Smooth muscle cell (in vitro differentiated cells): ENCODE results near the gene POU2F2. TPM values are rescaled to one million over a fixed set of nuclear protein-coding genes. Genes with fewer than 3 reads are reported as not detected.

Experiments used
- DNase-seq: peaks from one replicate; lab custom pipeline; 2025; ENCODE audit not compliant: unreplicated experiment; lab: John Stamatoyannopoulos, UW
- H2AFZ ChIP-seq: fragments of 200-600 bp; sonication (generic); 2 replicates; pipeline ENCODE4 v1.6.0; 2016; ENCODE audit warnings: antibody characterized with exemption, low read depth, mild to moderate bottlenecking
- H3F3A ChIP-seq: fragments of 200-600 bp; sonication (generic); 2 replicates; pipeline ENCODE4 v1.6.0; 2017; ENCODE audit warnings: antibody characterized with exemption, low read depth
- H3K27ac ChIP-seq: fragments of 200-600 bp; sonication (generic); 2 replicates; pipeline ENCODE4 v1.5.1; 2016; ENCODE audit warnings: low read depth, mild to moderate bottlenecking
- H3K27me3 ChIP-seq: fragments of 200-600 bp; sonication (generic); 2 replicates; pipeline ENCODE4 v1.6.1; 2016; ENCODE audit warnings: low read depth, mild to moderate bottlenecking
- H3K36me3 ChIP-seq: fragments of 200-600 bp; sonication (generic); 2 replicates; pipeline ENCODE4 v1.5.1; 2016; ENCODE audit warnings: low read depth
- H3K4me1 ChIP-seq: fragments of 200-600 bp; sonication (generic); 2 replicates; pipeline ENCODE4 v1.5.1; 2016; ENCODE audit warnings: low read depth
- H3K4me2 ChIP-seq: fragments of 200-600 bp; sonication (generic); 2 replicates; pipeline ENCODE4 v1.6.0; 2016; ENCODE audit warnings: mild to moderate bottlenecking
- H3K4me3 ChIP-seq: fragments of 200-600 bp; sonication (generic); 2 replicates; pipeline ENCODE4 v1.5.1; 2016; ENCODE audit warnings: mild to moderate bottlenecking
- H3K79me2 ChIP-seq: fragments of 200-600 bp; sonication (generic); 2 replicates; pipeline ENCODE4 v1.6.0; 2016; ENCODE audit warnings: low read depth, mild to moderate bottlenecking
- H3K9ac ChIP-seq: fragments of 200-600 bp; sonication (generic); 2 replicates; pipeline ENCODE4 v1.6.0; 2016; ENCODE audit warnings: low read depth
- H3K9me3 ChIP-seq: fragments of 200-600 bp; sonication (generic); replicated peaks from 2 replicates; pipeline ENCODE4 v1.5.1; 2016; ENCODE audit warnings: low read depth
- H4K20me1 ChIP-seq: fragments of 200-600 bp; sonication (generic); 2 replicates; pipeline ENCODE4 v1.6.0; 2016; ENCODE audit warnings: low read depth
- WGBS: methylation state at CpG from one replicate; pipeline ENCODE4 v1.1.7; 2016; ENCODE audit warnings: low lambda C conversion rate; 5-methylcytosine and 5-hydroxymethylcytosine counted together
- polyA plus RNA-seq: library from polyadenylated mRNA; unstranded; fragments of >200 nt; fragmentation: Nextera tagmentation; extraction: Ambion mirVana; gene quantifications from 2 replicates; pipeline ENCODE4 v1.2.1, GENCODE V29; 2016
- total RNA-seq: library from RNA; depleted of rRNA; stranded (reverse); fragments of >200 nt; gene quantifications from 2 replicates; pipeline ENCODE4 v1.2.3, GENCODE V29; 2014
- TF ChIP-seq, protein P1 (sequence below): fragments of 200-600 bp; sonication (generic); IDR thresholded peaks from 2 replicates; pipeline ENCODE4 v1.5.1; 2017; ENCODE audit warnings: borderline replicate concordance, mild to moderate bottlenecking, antibody characterized with exemption; ENCODE audit not compliant: insufficient read depth, poor library complexity, severe bottlenecking

The POU2F2 gene
- total and polyA plus RNA-seq, 2 experiments from 2014 or later: 0.99 to 6.3 TPM

DNA sequence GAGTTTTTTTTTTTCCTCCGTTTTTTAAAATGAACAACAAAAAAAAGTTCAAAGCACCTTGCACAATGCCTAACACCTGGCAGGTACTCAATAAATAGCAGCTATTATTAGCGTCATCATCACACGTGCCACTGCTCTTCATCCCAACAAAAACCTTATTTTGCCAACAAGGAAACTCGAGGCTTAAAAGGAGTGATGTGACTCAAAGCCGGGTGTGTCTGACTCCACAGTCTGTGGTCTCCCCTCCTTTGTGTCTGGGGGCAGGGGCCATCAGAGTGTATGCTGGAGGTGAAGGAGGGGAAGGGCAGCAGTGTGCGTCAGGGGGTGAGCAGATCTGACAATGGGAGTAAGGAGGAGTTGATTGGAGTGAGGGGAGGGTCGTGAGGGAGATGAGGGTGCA, 34.1 kb upstream of the POU2F2 start:
- Histone ChIP-seq H3K4me3 (no peak overlapping the region), H2AFZ (no peak overlapping the region), H3K79me2 (no peaks in the 10 kb centered on the region), H3K4me2 (no peak overlapping the region), H3K27me3 (peaks cover 35% of the 10 kb centered on the region), H4K20me1 (no peaks in the 10 kb centered on the region), H3K27ac (no peak overlapping the region), H3F3A (no peaks in the 10 kb centered on the region), H3K9ac (no peak overlapping the region), H3K36me3 (no peaks in the 10 kb centered on the region), H3K4me1 (no peaks in the 10 kb centered on the region), H3K9me3 (no peaks in the 10 kb centered on the region)
- no peak for DNase-seq
- TF ChIP-seq, protein P1, sequence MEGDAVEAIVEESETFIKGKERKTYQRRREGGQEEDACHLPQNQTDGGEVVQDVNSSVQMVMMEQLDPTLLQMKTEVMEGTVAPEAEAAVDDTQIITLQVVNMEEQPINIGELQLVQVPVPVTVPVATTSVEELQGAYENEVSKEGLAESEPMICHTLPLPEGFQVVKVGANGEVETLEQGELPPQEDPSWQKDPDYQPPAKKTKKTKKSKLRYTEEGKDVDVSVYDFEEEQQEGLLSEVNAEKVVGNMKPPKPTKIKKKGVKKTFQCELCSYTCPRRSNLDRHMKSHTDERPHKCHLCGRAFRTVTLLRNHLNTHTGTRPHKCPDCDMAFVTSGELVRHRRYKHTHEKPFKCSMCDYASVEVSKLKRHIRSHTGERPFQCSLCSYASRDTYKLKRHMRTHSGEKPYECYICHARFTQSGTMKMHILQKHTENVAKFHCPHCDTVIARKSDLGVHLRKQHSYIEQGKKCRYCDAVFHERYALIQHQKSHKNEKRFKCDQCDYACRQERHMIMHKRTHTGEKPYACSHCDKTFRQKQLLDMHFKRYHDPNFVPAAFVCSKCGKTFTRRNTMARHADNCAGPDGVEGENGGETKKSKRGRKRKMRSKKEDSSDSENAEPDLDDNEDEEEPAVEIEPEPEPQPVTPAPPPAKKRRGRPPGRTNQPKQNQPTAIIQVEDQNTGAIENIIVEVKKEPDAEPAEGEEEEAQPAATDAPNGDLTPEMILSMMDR: no peak
- 70% methylated on average over 7 of the region's 7 CpGs for whole genome bisulfite sequencing

DNA sequence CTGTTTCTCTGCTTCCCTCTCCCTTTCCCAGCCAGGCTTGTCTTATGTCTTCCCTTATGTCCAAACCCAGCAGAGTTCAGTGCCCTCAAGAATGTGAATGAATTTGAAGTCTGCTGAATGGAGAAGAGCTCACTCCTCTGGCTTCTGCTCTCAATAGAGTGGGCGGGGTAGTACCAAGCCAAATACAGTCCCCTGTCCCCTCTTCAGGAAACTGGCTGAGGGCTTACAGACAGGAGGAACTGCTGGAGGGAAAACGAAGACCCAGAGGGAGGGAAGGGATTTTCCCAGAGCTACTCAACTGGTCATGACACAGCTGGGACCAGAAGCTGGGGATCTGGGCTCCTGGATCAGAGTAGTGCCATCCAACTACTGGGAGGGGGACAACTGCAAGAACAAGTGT, 32.9 kb upstream of the POU2F2 start:
- H3K4me1 ChIP-seq: no peaks in the 10 kb centered on the region
- no peak for DNase-seq
- H3K27ac ChIP-seq: no peak overlapping the region
- no peaks in the 10 kb centered on the region for H4K20me1 ChIP-seq
- no peak overlapping the region for H2AFZ ChIP-seq
- no peaks in the 10 kb centered on the region for H3K36me3 ChIP-seq
- H3F3A ChIP-seq: no peaks in the 10 kb centered on the region
- TF ChIP-seq, protein P1: no peak
- H3K9me3 ChIP-seq: no peaks in the 10 kb centered on the region
- no peaks in the 10 kb centered on the region for H3K79me2 ChIP-seq
- H3K4me2 ChIP-seq: no peak overlapping the region
- no peak overlapping the region for H3K4me3 ChIP-seq
- 56% methylated on average over 2 of the region's 2 CpGs for WGBS
- H3K9ac ChIP-seq: no peak overlapping the region
- H3K27me3 ChIP-seq: peaks cover 46% of the 10 kb centered on the region

DNA sequence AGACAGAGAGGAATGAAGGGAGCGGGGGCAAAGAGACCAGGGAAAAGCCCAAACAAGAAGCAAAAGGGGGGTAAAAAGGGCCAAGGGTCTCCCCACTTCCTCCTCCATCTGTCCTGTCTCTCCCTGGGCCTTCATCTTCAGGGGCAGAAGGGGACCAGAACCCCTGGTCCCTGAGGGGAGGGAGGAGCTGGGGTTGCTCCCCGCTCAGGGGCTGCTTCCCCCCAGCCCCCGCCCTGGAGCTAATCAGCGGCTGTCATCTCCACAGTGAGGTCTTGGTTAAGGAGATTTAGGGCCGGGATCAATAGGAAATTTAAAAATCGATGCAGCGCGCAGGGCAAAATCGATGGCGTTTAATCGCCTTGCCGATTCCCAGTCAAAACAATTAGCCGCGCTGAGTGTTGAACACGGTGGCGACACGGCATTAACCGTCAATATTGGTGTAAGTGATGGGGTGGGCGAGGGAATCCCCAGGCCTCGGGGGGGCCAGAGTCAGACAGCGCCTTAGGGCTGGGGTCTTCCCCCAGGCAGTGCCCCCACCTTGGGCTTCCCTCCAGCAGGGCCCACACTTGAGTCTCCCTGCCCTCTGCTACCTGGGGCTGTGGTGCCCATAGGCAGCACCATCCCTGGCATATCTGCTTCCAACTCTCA, 29.5 kb upstream of the POU2F2 start:
- Histone ChIP-seq H3K4me3 (no peak overlapping the region), H3K4me1 (no peaks in the 10 kb centered on the region), H3K9me3 (no peaks in the 10 kb centered on the region), H3K36me3 (no peaks in the 10 kb centered on the region), H3F3A (no peaks in the 10 kb centered on the region), H3K27me3 (peaks cover 72% of the 10 kb centered on the region), H3K27ac (no peak overlapping the region), H3K4me2 (no peak overlapping the region), H3K9ac (no peak overlapping the region), H4K20me1 (no peaks in the 10 kb centered on the region), H2AFZ (no peak overlapping the region), H3K79me2 (no peaks in the 10 kb centered on the region)
- DNase-seq: no peak
- WGBS: 90% methylated on average over 20 of the region's 21 CpGs
- TF ChIP-seq, protein P1: no peak

DNA sequence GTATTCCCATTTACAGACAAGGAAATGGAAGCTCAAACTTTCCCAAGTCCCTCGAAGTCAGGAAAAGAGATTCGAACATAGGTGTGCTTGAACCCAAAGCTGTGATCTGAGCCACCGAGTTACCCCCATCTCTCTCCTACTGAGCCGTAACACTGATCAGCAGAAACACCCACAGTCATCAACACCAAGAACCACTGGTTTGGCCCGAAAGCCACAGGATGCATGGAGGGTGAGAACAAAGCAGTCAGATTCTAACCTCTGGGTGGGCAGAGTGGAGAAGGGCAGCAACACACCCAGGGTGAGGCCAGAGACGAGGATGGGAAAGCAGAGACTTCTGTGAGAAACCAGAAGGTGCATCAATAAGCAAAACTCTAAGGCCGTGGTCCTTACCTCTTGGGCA, 27.7 kb upstream of the POU2F2 start:
- H3K4me3 ChIP-seq: no peak overlapping the region

More for the DNA sequence above, 27.7 kb upstream of the POU2F2 start:
- Histone ChIP-seq H3K79me2 (no peaks in the 10 kb centered on the region), H2AFZ (no peak overlapping the region), H3K27me3 (peaks cover 75% of the 10 kb centered on the region), H3K4me2 (no peak overlapping the region), H4K20me1 (no peaks in the 10 kb centered on the region), H3F3A (no peaks in the 10 kb centered on the region), H3K9ac (no peak overlapping the region), H3K9me3 (no peaks in the 10 kb centered on the region), H3K27ac (no peak overlapping the region), H3K36me3 (no peaks in the 10 kb centered on the region), H3K4me1 (no peaks in the 10 kb centered on the region)
- TF ChIP-seq, protein P1: no peak
- DNase-seq: no peak
- 82% methylated on average over 7 of the region's 7 CpGs for WGBS
